Suprapubic skin (tissue), 4 donors: ENCODE results near the gene SMTNL2. TPM values are rescaled to one million over a fixed set of nuclear protein-coding genes. Genes with fewer than 3 reads are reported as not detected.
A peak's percentile ranks its signal among the peaks of the same experiment; 100 is the strongest.
"Not testable (repeated sequence)": the region's sequence is repeated elsewhere in the genome, so short reads cannot be mapped to it uniquely, and the experiment has no call there.

Experiments
- DNase-seq, 2 donors: peaks; one replicate each; pipeline ENCODE4 v3.0.0-alpha.2; 2019; ENCODE audit warnings: low spot score in 2 of 2
- H3K27ac ChIP-seq: fragments of 200-600 bp; sonication (generic); one replicate; pipeline ENCODE4 v1.5.1; 2019
- H3K27me3 ChIP-seq: fragments of 200-600 bp; sonication (generic); one replicate; pipeline ENCODE4 v1.5.1; 2019
- H3K36me3 ChIP-seq: fragments of 200-600 bp; sonication (generic); one replicate; pipeline ENCODE4 v1.5.1; 2019
- H3K4me1 ChIP-seq: fragments of 200-600 bp; sonication (generic); one replicate; pipeline ENCODE4 v1.5.1; 2019
- H3K4me3 ChIP-seq: fragments of 200-600 bp; sonication (generic); one replicate; pipeline ENCODE4 v1.5.1; 2019; ENCODE audit warnings: mild to moderate bottlenecking
- H3K9me3 ChIP-seq: fragments of 200-600 bp; sonication (generic); one replicate; pipeline ENCODE4 v1.5.1; 2019
- EP300 ChIP-seq: sonication (generic); formaldehyde crosslinking; IDR thresholded peaks from one replicate; pipeline ENCODE4 v1.6.1; 2017; ENCODE audit warnings: antibody characterized with exemption
- POLR2A ChIP-seq, 2 donors: fragments of 450-650 bp; IDR thresholded peaks; one replicate each; pipeline ENCODE4 v1.6.1; 2017; ENCODE audit warnings: antibody characterized with exemption in 2 of 2, mild to moderate bottlenecking in 2 of 2, moderate library complexity in 2 of 2
- POLR2AphosphoS5 ChIP-seq, 3 donors: sonication (generic); formaldehyde crosslinking; IDR thresholded peaks; one replicate each; pipeline ENCODE4 v1.6.1; 2017; ENCODE audit warnings: antibody characterized with exemption in 3 of 3
- WGBS: methylation state at CpG from one replicate; pipeline ENCODE4 v1.1.5; 2018; 5-methylcytosine and 5-hydroxymethylcytosine counted together
- total RNA-seq, 4 donors: library from RNA; depleted of rRNA; stranded (reverse); fragments of >200 nt; gene quantifications; one replicate each; pipeline ENCODE4 v1.1.0, GENCODE V29; 2016
- TF ChIP-seq, protein P1 (sequence below), 2 donors: fragments of 200-600 bp in 1 of 2; fragments of 450-650 bp in 1 of 2; sonication (generic) in 1 of 2; IDR thresholded peaks; one replicate each; pipeline ENCODE4 v1.5.1; 2016 to 2019; ENCODE audit warnings: antibody characterized with exemption in 2 of 2, mild to moderate bottlenecking in 1 of 2, moderate library complexity in 1 of 2

Gene SMTNL2
- total RNA-seq, 4 donors from 2014 or later = 0.64 to 1.3 (median 0.81) TPM; not detected in 1

GRCh38 chr17:4588898-4589625 is 4.7 kb downstream of the SMTNL2 start:
- Histone ChIP-seq H3K27me3 (peaks cover 19% of the 10 kb centered on the region), H3K4me1 (peaks cover 10% of the 10 kb centered on the region), H3K4me3 (no peak overlapping the region), H3K9me3 (no peaks in the 10 kb centered on the region), H3K27ac (peak overlapping the region; percentile 15), H3K36me3 (no peaks in the 10 kb centered on the region)
- DNase-seq = no peak
- 65% methylated on average over 22 of the region's 22 CpGs for WGBS
- TF ChIP-seq EP300 = no peak
- TF ChIP-seq POLR2AphosphoS5 (IDR thresholded peaks at IDR 0.05) = no peak
- no peak for TF ChIP-seq POLR2A (IDR thresholded peaks at IDR 0.05)
- TF ChIP-seq, protein P1, sequence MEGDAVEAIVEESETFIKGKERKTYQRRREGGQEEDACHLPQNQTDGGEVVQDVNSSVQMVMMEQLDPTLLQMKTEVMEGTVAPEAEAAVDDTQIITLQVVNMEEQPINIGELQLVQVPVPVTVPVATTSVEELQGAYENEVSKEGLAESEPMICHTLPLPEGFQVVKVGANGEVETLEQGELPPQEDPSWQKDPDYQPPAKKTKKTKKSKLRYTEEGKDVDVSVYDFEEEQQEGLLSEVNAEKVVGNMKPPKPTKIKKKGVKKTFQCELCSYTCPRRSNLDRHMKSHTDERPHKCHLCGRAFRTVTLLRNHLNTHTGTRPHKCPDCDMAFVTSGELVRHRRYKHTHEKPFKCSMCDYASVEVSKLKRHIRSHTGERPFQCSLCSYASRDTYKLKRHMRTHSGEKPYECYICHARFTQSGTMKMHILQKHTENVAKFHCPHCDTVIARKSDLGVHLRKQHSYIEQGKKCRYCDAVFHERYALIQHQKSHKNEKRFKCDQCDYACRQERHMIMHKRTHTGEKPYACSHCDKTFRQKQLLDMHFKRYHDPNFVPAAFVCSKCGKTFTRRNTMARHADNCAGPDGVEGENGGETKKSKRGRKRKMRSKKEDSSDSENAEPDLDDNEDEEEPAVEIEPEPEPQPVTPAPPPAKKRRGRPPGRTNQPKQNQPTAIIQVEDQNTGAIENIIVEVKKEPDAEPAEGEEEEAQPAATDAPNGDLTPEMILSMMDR (IDR thresholded peaks at IDR 0.05) = no peak

- H3K4me3 ChIP-seq, H3K36me3 ChIP-seq, H3K9me3 ChIP-seq, H3K4me1 ChIP-seq, H3K27ac ChIP-seq, DNase-seq, H3K27me3 ChIP-seq: not testable (repeated sequence)
- WGBS = 77% methylated on average over 10 of the region's 11 CpGs
Measured at GRCh38 chr17:4590042-4590441, 5.7 kb downstream of the SMTNL2 start.

GRCh38 chr17:4590981-4591453 is 6.7 kb downstream of the SMTNL2 start:
- Histone ChIP-seq H3K4me1 (no peaks in the 10 kb centered on the region), H3K4me3 (no peak overlapping the region), H3K27ac (no peak overlapping the region), H3K36me3 (no peaks in the 10 kb centered on the region), H3K27me3 (no peaks in the 10 kb centered on the region), H3K9me3 (no peaks in the 10 kb centered on the region)
- WGBS = no CpG with 5 or more reads among the region's 10 CpGs
- peak in 1 of 2 donors; percentile 52 for DNase-seq
- TF ChIP-seq, protein P1 (IDR thresholded peaks at IDR 0.05) = no peak
- TF ChIP-seq EP300 (no peak), POLR2A (IDR thresholded peaks at IDR 0.05) (no peak), POLR2AphosphoS5 (IDR thresholded peaks at IDR 0.05) (no peak)

GRCh38 chr17:4591529-4591928 is 7.2 kb downstream of the SMTNL2 start:
- H3K4me1 ChIP-seq = no peaks in the 10 kb centered on the region
- TF ChIP-seq, protein P1 (IDR thresholded peaks at IDR 0.05) = no peak
- TF ChIP-seq POLR2AphosphoS5 (IDR thresholded peaks at IDR 0.05) (no peak), POLR2A (IDR thresholded peaks at IDR 0.05) (no peak), EP300 (no peak)
- no peak for DNase-seq
- H3K27me3 ChIP-seq = no peaks in the 10 kb centered on the region
- no peaks in the 10 kb centered on the region for H3K9me3 ChIP-seq
- no peak overlapping the region for H3K27ac ChIP-seq
- H3K4me3 ChIP-seq = no peak overlapping the region
- H3K36me3 ChIP-seq = no peaks in the 10 kb centered on the region
- WGBS = 53% methylated on average over 7 of the region's 12 CpGs

DNA sequence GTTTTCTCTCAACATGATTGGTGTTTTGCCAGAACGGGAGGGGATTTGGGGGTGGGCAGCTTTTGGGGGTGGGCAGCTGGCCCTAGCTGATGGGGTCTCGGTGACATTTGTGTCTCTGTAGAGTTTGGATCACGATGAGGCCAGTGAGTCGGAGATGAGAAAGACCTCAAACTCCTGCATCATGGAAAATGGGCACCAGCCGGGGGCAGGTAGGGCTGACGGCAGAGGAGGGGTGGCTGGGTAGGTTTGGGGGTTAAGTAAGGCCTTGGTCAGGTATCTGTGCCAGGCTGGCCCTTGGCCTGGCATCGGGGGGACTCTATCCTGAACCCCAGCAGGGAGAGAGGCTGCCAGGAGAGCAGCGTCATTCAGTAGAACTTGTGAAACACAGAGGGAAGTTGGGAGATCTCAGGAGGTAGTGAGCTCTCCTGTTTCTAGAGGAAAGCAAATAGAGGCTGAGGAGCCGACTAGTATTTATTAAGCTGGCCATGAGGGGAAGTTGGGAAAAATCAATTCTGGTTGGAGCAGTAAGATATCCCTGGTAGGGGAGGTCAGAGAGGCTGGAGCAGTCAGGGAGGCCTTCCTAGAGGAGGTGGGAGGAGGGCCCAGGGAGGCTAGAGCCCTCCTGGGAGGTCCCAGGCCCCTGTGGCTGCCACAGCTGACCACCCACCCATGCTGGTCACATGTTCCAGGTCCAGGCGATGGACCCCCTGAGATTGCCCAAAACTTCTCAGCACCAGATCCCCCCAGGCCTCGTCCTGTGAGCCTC is 8.1 kb downstream of the SMTNL2 start:
- WGBS = 88% methylated on average over 9 of the region's 11 CpGs
- Histone ChIP-seq H3K4me1 (no peaks in the 10 kb centered on the region), H3K27ac (no peak overlapping the region), H3K4me3 (no peak overlapping the region), H3K9me3 (no peaks in the 10 kb centered on the region), H3K27me3 (no peaks in the 10 kb centered on the region), H3K36me3 (no peaks in the 10 kb centered on the region)
- no peak for DNase-seq
- TF ChIP-seq, protein P1 (IDR thresholded peaks at IDR 0.05) = no peak
- TF ChIP-seq POLR2AphosphoS5 (IDR thresholded peaks at IDR 0.05) (no peak), POLR2A (IDR thresholded peaks at IDR 0.05) (no peak), EP300 (no peak)
